Endothelial cell of umbilical vein (primary cell): Measurements from ENCODE around the gene ATP9B. TPM values are rescaled to one million over a fixed set of nuclear protein-coding genes. Genes with fewer than 3 reads are reported as not detected.

Source experiments
- BruUV-seq: library from RNA; stranded (reverse); fragments of 400-500 nt; replicated peaks from 2 replicates; lab custom pipeline; 2021; lab: Mats Ljungman, UMichigan
- CTCF ChIA-PET: fragments of 300-600, 350-600 bp; sonication (Branson Sonifier 250); formaldehyde crosslinking; loops from one replicate; lab custom pipeline; 2021; ENCODE audit warnings: antibody characterized with exemption, inconsistent platforms; lab: Charles Lee
- POLR2A ChIA-PET: fragments of 300-600, 350-600 bp; sonication (Branson Sonifier 250); formaldehyde crosslinking; loops from one replicate; lab custom pipeline; 2021; ENCODE audit warnings: antibody characterized with exemption, inconsistent platforms; lab: Charles Lee
- DNase-seq: peaks from one replicate; pipeline ENCODE4 v3.0.0-alpha.2; 2011; ENCODE audit warnings: low read depth, low spot score
- FAIRE-seq: peaks from 2 replicates; lab custom pipeline; 2011; peaks lifted over from hg19 to GRCh38; lab: Jason Lieb, UNC
- H2AFZ ChIP-seq: 2 replicates; pipeline ENCODE4 v1.6.0; 2012; ENCODE audit warnings: low read depth, low read length, control low read depth, inconsistent platforms
- H3K27ac ChIP-seq: 2 replicates; pipeline ENCODE4 v1.5.1; 2011; ENCODE audit warnings: low read depth, mild to moderate bottlenecking, control low read depth, low read length, moderate library complexity; ENCODE audit not compliant: insufficient read depth
- H3K27me3 ChIP-seq, 2 experiments: 2 replicates each; pipeline versions ENCODE4 v1.6.0 to v1.6.1; 2011; ENCODE audit warnings: low read length in 2 of 2, mixed read lengths in 1 of 2; ENCODE audit not compliant: control insufficient read depth in 2 of 2, insufficient read depth in 2 of 2
- H3K36me3 ChIP-seq, 2 experiments: 2 replicates in 1 of 2; 3 replicates in 1 of 2; pipeline ENCODE4 v1.5.1; 2011; ENCODE audit warnings: low read length in 2 of 2, mild to moderate bottlenecking in 1 of 2, moderate library complexity in 1 of 2; ENCODE audit not compliant: control insufficient read depth in 2 of 2, insufficient read depth in 2 of 2; ENCODE audit errors: extremely low read depth in 1 of 2
- H3K4me1 ChIP-seq: 3 replicates; pipeline ENCODE4 v1.5.1; 2011; ENCODE audit warnings: mild to moderate bottlenecking, low read length; ENCODE audit not compliant: control insufficient read depth, insufficient read depth; ENCODE audit errors: extremely low read depth
- H3K4me2 ChIP-seq: 2 replicates; pipeline ENCODE4 v1.6.1; 2011; ENCODE audit warnings: low read length, control low read depth, mixed read lengths; ENCODE audit not compliant: insufficient read depth
- H3K4me3 ChIP-seq, 3 experiments: fragments of 200-600 bp in 1 of 3; sonication (generic), shearing (Covaris generic) in 1 of 3; replicated peaks in 1 of 3; 2 replicates each; pipeline ENCODE4 v1.5.1; 2011 to 2016; ENCODE audit warnings: control low read depth in 3 of 3, low read length in 3 of 3, mild to moderate bottlenecking in 2 of 3, inconsistent platforms in 1 of 3, low read depth in 1 of 3, moderate library complexity in 1 of 3; ENCODE audit not compliant: insufficient read depth in 1 of 3
- H3K79me2 ChIP-seq: 2 replicates; pipeline ENCODE4 v1.6.0; 2012; ENCODE audit warnings: low read length, inconsistent platforms; ENCODE audit not compliant: control insufficient read depth, insufficient read depth
- H3K9ac ChIP-seq: replicated peaks from 2 replicates; pipeline ENCODE3; 2011; ENCODE audit warnings: low read length, control low read depth; ENCODE audit not compliant: insufficient read depth; ENCODE audit errors: extremely low read depth
- H3K9me1 ChIP-seq: replicated peaks from 3 replicates; pipeline ENCODE4 v1.6.0; 2011; ENCODE audit warnings: mild to moderate bottlenecking, low read length; ENCODE audit not compliant: control insufficient read depth, insufficient read depth; ENCODE audit errors: extremely low read depth
- H3K9me3 ChIP-seq: replicated peaks from 2 replicates; pipeline ENCODE4 v1.5.1; 2012; ENCODE audit warnings: low read length, inconsistent platforms; ENCODE audit not compliant: control insufficient read depth, insufficient read depth
- H4K20me1 ChIP-seq: replicated peaks from 2 replicates; pipeline ENCODE3; 2011; ENCODE audit warnings: mild to moderate bottlenecking, low read length; ENCODE audit not compliant: control insufficient read depth, insufficient read depth; ENCODE audit errors: extremely low read depth
- EZH2 ChIP-seq: IDR thresholded peaks from 2 replicates; pipeline ENCODE4 v1.6.1; 2012; ENCODE audit warnings: borderline replicate concordance, low read depth, mild to moderate bottlenecking, moderate library complexity, low read length, inconsistent platforms; ENCODE audit not compliant: severe bottlenecking
- FOS ChIP-seq: IDR thresholded peaks from 2 replicates; pipeline ENCODE4 v1.6.1; 2011; ENCODE audit warnings: mild to moderate bottlenecking, low read length, moderate library complexity, borderline replicate concordance; ENCODE audit not compliant: insufficient read depth
- GATA2 ChIP-seq: IDR thresholded peaks from 2 replicates; pipeline ENCODE4 v1.7.0; 2011; ENCODE audit warnings: low read depth, mild to moderate bottlenecking, moderate library complexity, mixed read lengths, low read length; ENCODE audit not compliant: insufficient read length, insufficient read depth
- JUN ChIP-seq: IDR thresholded peaks from 2 replicates; pipeline ENCODE4 v1.6.1; 2011; ENCODE audit warnings: borderline replicate concordance, low read depth; ENCODE audit not compliant: insufficient read length, insufficient read depth
- MYC ChIP-seq: IDR thresholded peaks from one replicate; pipeline ENCODE4 v1.6.1; 2011; ENCODE audit warnings: mild to moderate bottlenecking, low read depth, low read length
- POLR2A ChIP-seq: IDR thresholded peaks from 2 replicates; pipeline ENCODE4 v1.6.1; 2012; ENCODE audit warnings: low read depth, mild to moderate bottlenecking, control low read depth, low read length
- POLR2AphosphoS5 ChIP-seq: IDR thresholded peaks from 2 replicates; pipeline ENCODE4 v1.6.1; 2012; ENCODE audit warnings: low read depth, mild to moderate bottlenecking, control low read depth, low read length, moderate library complexity; ENCODE audit not compliant: insufficient read depth
- dilution Hi-C: fragments of 300-500 bp; cut with MboI; formaldehyde crosslinking; loops from one replicate; pipeline ENCODE4 v1.15.0; 2019; ENCODE audit warnings: low sequenced_read_pairs; ENCODE audit not compliant: extremely low pct_ligation_motif_present
- intact Hi-C: fragments of 100-400 bp; cut with micrococcal nuclease; formaldehyde crosslinking; loops from one replicate; pipeline ENCODE4 v1.10.0; 2022
- polyA plus RNA-seq, 4 experiments: library from polyadenylated mRNA; depleted of rRNA in 3 of 4; stranded (reverse) in 3 of 4; unstranded in 1 of 4; fragments of >200 nt; gene quantifications; 2 replicates each; pipeline versions ENCODE4 v1.2.1 to v1.2.3, GENCODE V29; 2011 to 2012; ENCODE audit warnings: missing spikeins in 1 of 4
- total RNA-seq: library from RNA; stranded (reverse); gene quantifications from 2 replicates; pipeline ENCODE4 v1.2.3, GENCODE V29; 2021
- TF ChIP-seq, protein P1 (sequence below): IDR thresholded peaks from 2 replicates; pipeline ENCODE4 v1.6.1; 2011; ENCODE audit not compliant: insufficient read depth, insufficient read length
- TF ChIP-seq, protein P2 (sequence below), 2 donors: IDR thresholded peaks; 1 replicate in 1 of 2; 2 replicates in 1 of 2; pipeline ENCODE4 v1.5.1; 2011; ENCODE audit warnings: low read length in 2 of 2, mild to moderate bottlenecking in 2 of 2, moderate library complexity in 2 of 2, control low read depth in 1 of 2, inconsistent platforms in 1 of 2, low read depth in 1 of 2; ENCODE audit not compliant: insufficient read depth in 1 of 2; ENCODE audit errors: extremely low read depth in 1 of 2

ATP9B gene
- total and polyA plus RNA-seq, 2 donors (not counting 3 experiments of a cell fraction or from before 2014, with no cell fraction given), result 14.6 to 18.2 TPM

DNA sequence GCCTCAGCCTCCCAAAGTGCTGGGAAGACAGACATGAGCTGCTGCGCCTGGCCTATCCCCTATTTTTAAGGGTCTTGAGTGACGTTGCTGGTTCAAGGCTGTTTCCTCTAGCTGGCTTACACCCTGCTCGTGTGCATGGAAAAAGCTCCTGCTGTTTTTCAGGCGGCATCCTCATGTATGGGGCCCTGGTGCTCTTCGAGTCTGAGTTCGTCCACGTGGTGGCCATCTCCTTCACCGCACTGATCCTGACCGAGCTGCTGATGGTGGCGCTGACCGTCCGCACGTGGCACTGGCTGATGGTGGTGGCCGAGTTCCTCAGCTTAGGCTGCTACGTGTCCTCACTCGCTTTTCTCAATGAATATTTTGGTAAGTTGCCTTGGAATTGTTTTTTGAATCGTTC, 304.5 kb downstream of the ATP9B start:
- CTCF ChIA-PET, result no interaction called here

More for the DNA sequence above, 304.5 kb downstream of the ATP9B start:
- H3K27ac ChIP-seq, result no peak overlapping the region
- TF ChIP-seq GATA2, result no peak
- no peak for TF ChIP-seq JUN
- no peak for TF ChIP-seq POLR2A
- TF ChIP-seq, protein P1, sequence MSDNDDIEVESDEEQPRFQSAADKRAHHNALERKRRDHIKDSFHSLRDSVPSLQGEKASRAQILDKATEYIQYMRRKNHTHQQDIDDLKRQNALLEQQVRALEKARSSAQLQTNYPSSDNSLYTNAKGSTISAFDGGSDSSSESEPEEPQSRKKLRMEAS, result no peak
- TF ChIP-seq FOS, result no peak
- TF ChIP-seq, protein P2, sequence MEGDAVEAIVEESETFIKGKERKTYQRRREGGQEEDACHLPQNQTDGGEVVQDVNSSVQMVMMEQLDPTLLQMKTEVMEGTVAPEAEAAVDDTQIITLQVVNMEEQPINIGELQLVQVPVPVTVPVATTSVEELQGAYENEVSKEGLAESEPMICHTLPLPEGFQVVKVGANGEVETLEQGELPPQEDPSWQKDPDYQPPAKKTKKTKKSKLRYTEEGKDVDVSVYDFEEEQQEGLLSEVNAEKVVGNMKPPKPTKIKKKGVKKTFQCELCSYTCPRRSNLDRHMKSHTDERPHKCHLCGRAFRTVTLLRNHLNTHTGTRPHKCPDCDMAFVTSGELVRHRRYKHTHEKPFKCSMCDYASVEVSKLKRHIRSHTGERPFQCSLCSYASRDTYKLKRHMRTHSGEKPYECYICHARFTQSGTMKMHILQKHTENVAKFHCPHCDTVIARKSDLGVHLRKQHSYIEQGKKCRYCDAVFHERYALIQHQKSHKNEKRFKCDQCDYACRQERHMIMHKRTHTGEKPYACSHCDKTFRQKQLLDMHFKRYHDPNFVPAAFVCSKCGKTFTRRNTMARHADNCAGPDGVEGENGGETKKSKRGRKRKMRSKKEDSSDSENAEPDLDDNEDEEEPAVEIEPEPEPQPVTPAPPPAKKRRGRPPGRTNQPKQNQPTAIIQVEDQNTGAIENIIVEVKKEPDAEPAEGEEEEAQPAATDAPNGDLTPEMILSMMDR (IDR thresholded peaks at IDR 0.05; ENCODE audit: extremely low read depth in 1 of 2, insufficient read depth in 1 of 2, low read depth in 1 of 2, low read length in 2 of 2), result no peak
- no peak for TF ChIP-seq EZH2
- no peak for TF ChIP-seq MYC
- TF ChIP-seq POLR2AphosphoS5, result no peak
- FAIRE-seq, result no peak
- dilution Hi-C loops (no loop called here), intact Hi-C loops (no loop called here)
- H3K36me3 ChIP-seq, result no peaks in the 10 kb centered on the region
- H3K79me2 ChIP-seq, result no peaks in the 10 kb centered on the region
- H3K4me1 ChIP-seq, result peaks cover 2% of the 10 kb centered on the region
- no peak overlapping the region for H3K4me3 ChIP-seq
- no peaks in the 10 kb centered on the region for H3K9me3 ChIP-seq
- POLR2A ChIA-PET, result no interaction called here
- no peaks in the 10 kb centered on the region for H3K27me3 ChIP-seq
- H4K20me1 ChIP-seq, result no peaks in the 10 kb centered on the region
- H3K9me1 ChIP-seq, result no peaks in the 10 kb centered on the region
- no peak overlapping the region for H2AFZ ChIP-seq
- no peak overlapping the region for H3K4me2 ChIP-seq
- no peak overlapping the region for H3K9ac ChIP-seq
- no peak for DNase-seq
- BruUV-seq, result no TSS peak
